PC-9 (cell line): Measurements from ENCODE around the gene TSTD2. TPM values are rescaled to one million over a fixed set of nuclear protein-coding genes. Genes with fewer than 3 reads are reported as not detected.

Experiments used
- BruUV-seq: library from RNA; stranded (reverse); fragments of 400-500 nt; replicated peaks from 2 replicates; lab custom pipeline; 2021; lab: Mats Ljungman, UMichigan
- CTCF ChIA-PET: fragments of 300-600 bp; sonication (Branson Sonifier 250); formaldehyde crosslinking; loops from one replicate; lab custom pipeline; 2022; ENCODE audit warnings: antibody characterized with exemption; lab: Charles Lee
- POLR2A ChIA-PET: fragments of 300-600 bp; sonication (Branson Sonifier 250); formaldehyde crosslinking; loops from one replicate; lab custom pipeline; 2022; ENCODE audit warnings: antibody characterized with exemption; ENCODE audit not compliant: unreplicated experiment; lab: Charles Lee
- DNase-seq, 2 experiments: peaks; one replicate each; pipeline versions ENCODE4 v3.0.0 to v3.0.0-alpha.2; 2015 to 2022; ENCODE audit warnings: mixed read lengths in 1 of 2
- H2AFZ ChIP-seq: fragments of 200-600 bp; sonication (generic); 2 replicates; pipeline ENCODE4 v1.8.1; 2017; ENCODE audit warnings: antibody characterized with exemption
- H3F3A ChIP-seq: fragments of 200-600 bp; sonication (generic); 2 replicates; pipeline ENCODE4 v1.8.1; 2017; ENCODE audit warnings: antibody characterized with exemption, mild to moderate bottlenecking, low read depth; ENCODE audit not compliant: insufficient read depth
- H3K27ac ChIP-seq: fragments of 200-600 bp; sonication (generic); 2 replicates; pipeline ENCODE4 v1.6.1; 2016; ENCODE audit warnings: mixed run types
- H3K27me3 ChIP-seq: fragments of 200-600 bp; sonication (generic); 2 replicates; pipeline ENCODE4 v1.6.1; 2016; ENCODE audit warnings: low read depth, mixed run types; ENCODE audit not compliant: insufficient read depth
- H3K36me3 ChIP-seq: fragments of 200-600 bp; sonication (generic); 2 replicates; pipeline ENCODE4 v1.6.1; 2016; ENCODE audit warnings: low read depth, mixed run types
- H3K4me1 ChIP-seq: fragments of 200-600 bp; sonication (generic); replicated peaks from 2 replicates; pipeline ENCODE4 v1.6.1; 2016; ENCODE audit warnings: mixed run types; ENCODE audit not compliant: insufficient read depth
- H3K4me2 ChIP-seq: fragments of 200-600 bp; sonication (generic); 2 replicates; pipeline ENCODE4 v1.6.1; 2017; ENCODE audit warnings: mixed run types
- H3K4me3 ChIP-seq: fragments of 200-600 bp; sonication (generic); 2 replicates; pipeline ENCODE4 v1.6.1; 2016; ENCODE audit warnings: mixed run types
- H3K79me2 ChIP-seq: fragments of 200-600 bp; sonication (generic); 2 replicates; pipeline ENCODE4 v1.6.1; 2017; ENCODE audit warnings: low read depth, mixed run types
- H3K9me2 ChIP-seq: fragments of 200-600 bp; sonication (generic); 2 replicates; pipeline ENCODE4 v1.8.1; 2017; ENCODE audit warnings: mild to moderate bottlenecking; ENCODE audit not compliant: insufficient read depth
- H3K9me3 ChIP-seq: fragments of 200-600 bp; sonication (generic); 2 replicates; pipeline ENCODE4 v1.8.1; 2016; ENCODE audit warnings: low read depth; ENCODE audit not compliant: insufficient read depth
- H4K20me1 ChIP-seq: fragments of 200-600 bp; sonication (generic); 2 replicates; pipeline ENCODE4 v1.8.1; 2017; ENCODE audit not compliant: insufficient read depth
- CTCF ChIP-seq: fragments of 200-600 bp; sonication (generic); conservative IDR thresholded peaks from 2 replicates; pipeline ENCODE4 v1.6.1; 2017; ENCODE audit warnings: mixed run types, antibody characterized with exemption, mild to moderate bottlenecking, moderate library complexity
- EZH2 ChIP-seq: fragments of 200-600 bp; sonication (generic); IDR thresholded peaks from 2 replicates; pipeline ENCODE4 v1.8.0; 2017; ENCODE audit warnings: antibody characterized with exemption, low read depth
- intact Hi-C: fragments of 100-400 bp; cut with micrococcal nuclease; formaldehyde crosslinking; loops from one replicate; pipeline ENCODE4 v1.10.0; 2022; ENCODE audit not compliant: unreplicated experiment
- total RNA-seq: library from RNA; stranded (reverse); gene quantifications from 2 replicates; pipeline ENCODE4 v1.2.3, GENCODE V29; 2021

TSTD2 gene
- total RNA-seq, 1 experiment from 2014 or later: 17.0 TPM

GRCh38 chr9:97632248-97632984, 752 bp downstream of the TSTD2 start:
- Histone ChIP-seq H4K20me1 (peaks cover 19% of the 10 kb centered on the region), H3K4me3 (peak overlapping the region; percentile 95), H3K36me3 (no peaks in the 10 kb centered on the region), H2AFZ (peak overlapping the region; percentile 81), H3K9me2 (no peaks in the 10 kb centered on the region), H3F3A (peaks cover 41% of the 10 kb centered on the region), H3K79me2 (peaks cover 79% of the 10 kb centered on the region), H3K4me2 (peak overlapping the region; percentile 99), H3K9me3 (no peaks in the 10 kb centered on the region), H3K27ac (peak overlapping the region; percentile 99), H3K4me1 (peaks cover 38% of the 10 kb centered on the region), H3K27me3 (no peaks in the 10 kb centered on the region)
- peak; percentile 53 to 55 for DNase-seq
- TF ChIP-seq CTCF (0 out of 2 replicates have a peak, but pooled peaks have one; percentile 30), EZH2 (no peak)
- intact Hi-C loops: no loop called here
- ChIA-PET POLR2A (interaction anchor here (0.6 to 0.7 kb wide), 5 partner anchors 71 to 389 kb away, joined by 5 to 11 read pairs (median 8); partner anchors contain the start of gene TRMO), CTCF (interaction anchor here (0.7 to 2.3 kb wide), 5 partner anchors 17 to 289 kb away, joined by 3 to 10 read pairs (median 3); no protein-coding TSS in a partner anchor)
- BruUV-seq: TSS peak; percentile 73

DNA sequence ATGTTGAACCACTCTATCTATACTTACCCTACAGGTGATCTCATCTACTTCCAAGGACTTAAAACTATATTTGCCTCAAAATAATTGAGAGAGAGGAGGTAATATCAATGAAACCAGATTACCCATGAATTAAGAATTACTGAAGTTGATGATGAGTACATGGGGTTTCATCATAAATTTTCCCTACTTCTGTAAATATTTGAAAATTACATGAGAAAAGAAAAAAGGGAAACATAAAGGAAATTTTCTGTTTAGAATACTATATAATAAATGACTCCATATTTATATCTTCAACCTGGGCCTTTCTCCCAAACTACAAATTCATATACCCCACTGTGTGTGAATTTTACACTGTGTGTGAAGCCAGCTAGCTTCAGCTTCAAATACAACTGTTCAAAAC, 2.6 kb downstream of the TSTD2 start:
- BruUV-seq: no TSS peak
- Histone ChIP-seq H3K4me1 (peaks cover 24% of the 10 kb centered on the region), H3F3A (peaks cover 41% of the 10 kb centered on the region), H3K9me2 (no peaks in the 10 kb centered on the region), H4K20me1 (peaks cover 10% of the 10 kb centered on the region), H3K36me3 (0 out of 2 replicates have a peak, but pooled peaks cover 3% of the 10 kb centered on the region), H3K4me2 (no peak overlapping the region), H3K27me3 (no peaks in the 10 kb centered on the region), H3K27ac (no peak overlapping the region), H3K9me3 (no peaks in the 10 kb centered on the region), H3K4me3 (no peak overlapping the region), H3K79me2 (peaks cover 68% of the 10 kb centered on the region), H2AFZ (no peak overlapping the region)
- intact Hi-C loops: no loop called here
- DNase-seq: no peak
- TF ChIP-seq EZH2 (no peak), CTCF (no peak)
- CTCF ChIA-PET: no interaction called here
- POLR2A ChIA-PET: no interaction called here

DNA sequence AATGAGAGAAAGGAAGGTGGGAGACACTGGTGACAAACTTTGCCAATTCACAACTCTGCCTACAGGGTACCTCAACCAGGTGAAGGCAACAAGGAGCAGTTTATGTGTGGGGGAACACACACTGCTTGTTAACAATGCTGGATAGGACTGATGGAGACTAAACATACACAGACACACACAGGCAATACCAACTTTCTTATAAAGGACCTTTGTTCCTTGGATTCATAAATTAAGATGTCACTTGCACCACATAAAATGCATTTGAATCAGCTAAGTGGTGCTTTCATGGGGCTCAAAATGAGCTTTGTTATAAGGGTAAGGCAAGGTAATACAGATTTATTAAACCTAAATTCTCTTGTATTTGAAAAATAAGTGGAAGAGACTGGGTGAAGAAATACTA, 4.0 kb downstream of the TSTD2 start:
- CTCF ChIA-PET: no interaction called here
- peaks cover 53% of the 10 kb centered on the region for H3K79me2 ChIP-seq
- POLR2A ChIA-PET: no interaction called here

More for the DNA sequence above, 4.0 kb downstream of the TSTD2 start:
- Histone ChIP-seq H2AFZ (no peak overlapping the region), H3K4me2 (no peak overlapping the region), H4K20me1 (no peaks in the 10 kb centered on the region), H3K27me3 (no peaks in the 10 kb centered on the region), H3K9me3 (no peaks in the 10 kb centered on the region), H3K27ac (no peak overlapping the region), H3F3A (peaks cover 35% of the 10 kb centered on the region), H3K36me3 (0 out of 2 replicates have a peak, but pooled peaks cover 8% of the 10 kb centered on the region), H3K4me1 (peaks cover 13% of the 10 kb centered on the region), H3K9me2 (no peaks in the 10 kb centered on the region), H3K4me3 (no peak overlapping the region)
- no TSS peak for BruUV-seq
- TF ChIP-seq CTCF (no peak), EZH2 (no peak)
- intact Hi-C loops: no loop called here
- no peak for DNase-seq
